HK-2 (cell line): Measurements from ENCODE around the gene PON1.

Experiments used
- DNase-seq: peaks from one replicate; pipeline ENCODE4 v3.0.0-alpha.2; 2018; ENCODE audit not compliant: unreplicated experiment

PON1 gene

GRCh38 chr7:95324431-95324830 lies at the start of gene PON1:
TSS of gene PON1 (minus strand) at chr7:95324532. CDS start at chr7:95324475, 57 bp downstream.
- DNase-seq = no peak

- DNase-seq = no peak
Measured at GRCh38 chr7:95373323-95373722, 49.0 kb upstream of the PON1 start.

GRCh38 chr7:95368235-95368634 lies 43.9 kb upstream of the PON1 start:
- no peak for DNase-seq

GRCh38 chr7:95367606-95368005 lies 43.3 kb upstream of the PON1 start:
- DNase-seq = no peak

DNA sequence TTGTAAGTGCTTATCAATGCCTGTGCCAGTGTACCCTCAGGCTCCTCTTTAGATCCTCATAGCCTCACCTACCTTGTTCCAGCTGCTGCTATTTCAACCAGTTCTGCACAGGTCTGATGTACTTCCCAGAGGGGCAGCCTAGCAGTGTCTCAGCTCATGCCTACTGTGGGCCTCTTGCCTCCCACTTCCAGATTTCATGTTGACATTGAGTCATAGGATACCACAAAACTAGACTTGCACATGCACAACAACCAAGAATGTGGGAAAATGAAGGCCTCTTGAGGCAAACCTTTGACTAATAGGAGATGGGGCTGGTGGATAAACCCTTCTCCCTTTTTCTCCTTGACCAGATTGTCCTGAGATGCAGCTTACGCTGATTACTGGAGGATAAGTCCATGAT lies 40.8 kb upstream of the PON1 start:
- DNase-seq = peak; percentile 29

DNA sequence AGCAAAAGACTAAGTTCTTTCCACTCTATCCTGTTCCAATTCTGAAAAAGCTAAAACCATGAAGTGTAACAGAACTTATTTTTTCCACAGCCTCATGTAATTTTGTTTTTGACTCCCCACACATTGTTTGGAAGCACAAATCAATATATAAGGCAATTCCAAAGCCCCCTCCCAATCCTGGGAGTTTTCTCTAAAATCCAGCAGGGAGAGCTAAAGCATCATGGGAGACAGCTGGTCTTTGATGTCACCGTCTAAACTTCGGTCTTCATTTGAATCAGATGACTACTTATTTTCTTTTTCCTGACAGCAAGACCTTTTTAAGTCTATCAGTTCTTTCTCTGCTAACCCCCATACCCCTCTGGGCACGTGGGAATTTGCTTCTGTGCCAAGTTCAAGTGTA lies 33.3 kb upstream of the PON1 start:
- DNase-seq = no peak

GRCh38 chr7:95342642-95343307 lies 18.4 kb upstream of the PON1 start:
- DNase-seq = no peak

DNA sequence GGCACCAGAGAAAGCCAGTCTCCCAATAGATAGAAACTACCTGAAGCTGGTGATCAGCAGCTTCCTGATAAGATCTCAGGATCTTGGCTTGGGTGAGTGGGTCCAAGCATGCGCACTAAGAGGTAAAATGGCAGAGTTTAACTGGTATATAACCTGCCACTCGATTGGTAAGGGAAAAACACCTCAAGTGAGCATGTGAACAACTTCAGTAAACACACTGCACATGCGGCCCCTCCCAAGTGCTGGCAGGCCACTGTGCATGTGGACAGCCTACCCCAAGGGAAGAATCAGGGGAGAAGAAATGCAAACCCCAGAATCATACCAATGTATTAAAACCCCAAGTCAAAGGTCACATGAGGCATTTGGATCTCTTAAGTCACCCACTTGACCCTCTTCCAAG lies 17.7 kb upstream of the PON1 start:
- no peak for DNase-seq

GRCh38 chr7:95340491-95340890 lies 16.2 kb upstream of the PON1 start:
- no peak for DNase-seq

DNA sequence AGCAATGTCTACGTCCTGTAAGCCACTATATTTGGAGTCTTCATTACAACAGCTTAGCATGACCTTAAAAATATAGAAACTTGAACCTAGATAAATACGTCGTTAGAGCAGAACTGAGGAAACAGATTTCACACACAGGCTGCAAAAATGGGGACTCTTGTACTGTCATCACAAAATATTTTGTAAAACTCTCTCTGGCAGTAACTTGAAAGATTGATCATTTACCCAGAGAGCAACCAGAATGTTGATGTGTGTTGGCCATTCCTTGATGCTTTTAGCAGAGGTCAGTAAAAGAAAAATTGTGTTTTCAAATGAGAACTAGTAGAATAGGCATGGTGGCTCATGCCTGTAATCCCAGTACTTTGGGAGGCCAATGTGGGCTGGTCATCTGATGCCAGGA lies 14.5 kb upstream of the PON1 start:
- DNase-seq = no peak

DNA sequence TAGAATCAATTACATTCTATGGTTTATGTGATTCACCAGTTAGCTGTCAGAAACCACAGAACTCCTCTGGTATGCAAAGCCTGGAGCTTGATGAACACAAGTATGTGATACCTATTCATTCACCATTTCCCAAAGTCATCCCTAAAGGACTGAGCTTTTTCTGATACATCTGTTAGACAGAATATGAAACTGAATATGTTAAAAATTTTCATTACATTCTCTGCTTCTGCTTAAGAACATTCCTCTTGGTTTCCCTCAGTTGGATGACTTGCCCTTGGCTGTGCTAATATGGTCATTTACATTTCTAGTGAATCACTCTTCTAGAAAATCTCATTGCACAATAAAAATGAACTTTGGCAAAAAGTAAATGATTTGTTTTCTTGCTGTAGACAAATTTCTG lies 10.8 kb upstream of the PON1 start:
- DNase-seq = no peak

DNA sequence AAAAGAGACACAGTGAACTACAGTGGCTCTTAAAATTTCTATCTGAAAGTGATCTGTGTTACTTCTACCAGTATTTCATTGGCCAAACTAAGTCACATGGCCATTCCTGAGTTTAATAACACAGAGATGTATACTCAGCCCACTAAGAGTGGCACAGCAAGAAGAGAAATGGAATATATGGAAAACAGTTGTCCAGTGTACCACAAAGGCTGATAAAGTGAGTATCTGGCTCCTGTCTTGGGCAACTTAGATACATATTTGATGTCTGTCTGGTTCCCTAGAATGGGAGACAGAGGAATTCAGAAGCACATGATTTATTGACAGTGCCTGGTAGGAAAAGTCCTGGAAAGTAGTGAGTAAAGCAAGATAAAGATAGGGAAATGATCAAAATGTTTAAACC lies 10.1 kb upstream of the PON1 start:
- DNase-seq = no peak

DNA sequence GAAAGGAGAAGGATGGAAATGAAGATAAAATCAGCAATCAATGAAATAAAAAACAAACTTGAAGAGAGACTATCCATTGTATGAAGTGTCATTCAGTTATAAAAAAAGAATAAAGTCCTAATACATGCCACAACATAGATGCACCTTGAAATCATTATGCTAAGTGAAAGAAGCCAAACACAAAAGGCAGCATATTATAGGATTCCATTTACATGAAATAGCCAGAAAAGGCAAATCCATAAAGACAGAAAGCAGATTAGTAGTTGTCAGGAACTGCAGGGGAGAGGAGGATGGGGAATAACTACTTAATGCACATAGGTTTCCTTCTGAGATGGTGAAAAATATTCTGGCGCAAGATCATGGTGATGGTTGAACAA lies 6.6 kb upstream of the PON1 start:
- DNase-seq = no peak

GRCh38 chr7:95330204-95330960 lies 6.0 kb upstream of the PON1 start:
- DNase-seq = no peak

GRCh38 chr7:95327356-95327755 lies 3.0 kb upstream of the PON1 start:
- DNase-seq = no peak

- DNase-seq = no peak
Measured at GRCh38 chr7:95323410-95324129, 762 bp downstream of the PON1 start.

DNA sequence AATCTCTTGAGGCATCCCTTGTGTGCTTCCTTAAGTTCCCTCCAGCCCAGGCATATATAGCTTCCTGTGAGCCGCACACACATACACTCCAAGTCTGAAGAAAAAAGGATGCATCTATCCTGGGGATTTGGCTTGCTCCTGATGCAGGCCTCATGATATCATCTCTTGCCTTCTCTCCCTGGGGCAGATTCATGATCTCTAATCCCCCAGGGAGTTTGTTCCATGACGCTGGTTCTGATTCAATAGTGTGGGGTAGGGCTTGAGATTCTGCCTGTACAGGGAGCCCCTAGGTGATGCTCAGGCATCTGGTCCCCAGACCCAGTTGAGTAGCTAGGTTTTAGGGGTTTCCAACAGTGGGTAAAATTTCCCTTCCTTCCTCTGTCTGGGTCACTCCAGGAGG lies 1.5 kb downstream of the PON1 start:
- DNase-seq = no peak

DNA sequence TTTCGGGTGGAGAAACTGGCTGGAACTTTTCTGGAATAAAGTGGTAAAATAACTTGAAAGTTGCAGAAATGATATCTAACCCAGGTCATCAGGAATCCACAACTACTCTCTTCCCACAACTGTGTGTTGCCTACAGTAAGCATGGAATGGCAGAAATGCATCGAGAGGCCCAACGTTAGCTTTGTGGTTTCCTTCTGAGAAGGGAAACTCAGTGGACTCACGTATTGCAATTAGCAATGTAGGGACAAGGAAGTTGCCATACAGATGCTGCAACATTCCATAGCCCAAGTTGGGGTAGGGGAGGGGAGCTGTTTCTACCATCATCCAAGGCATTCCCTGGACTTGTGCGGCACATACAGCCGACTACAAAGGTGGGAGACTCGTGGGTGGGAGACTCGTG lies 1.9 kb downstream of the PON1 start:
- no peak for DNase-seq

GRCh38 chr7:95321720-95322119 lies 2.6 kb downstream of the PON1 start:
- no peak for DNase-seq

- DNase-seq = no peak
Measured at GRCh38 chr7:95320651-95321050, 3.7 kb downstream of the PON1 start.

GRCh38 chr7:95319570-95319969 lies 4.8 kb downstream of the PON1 start:
- no peak for DNase-seq

DNA sequence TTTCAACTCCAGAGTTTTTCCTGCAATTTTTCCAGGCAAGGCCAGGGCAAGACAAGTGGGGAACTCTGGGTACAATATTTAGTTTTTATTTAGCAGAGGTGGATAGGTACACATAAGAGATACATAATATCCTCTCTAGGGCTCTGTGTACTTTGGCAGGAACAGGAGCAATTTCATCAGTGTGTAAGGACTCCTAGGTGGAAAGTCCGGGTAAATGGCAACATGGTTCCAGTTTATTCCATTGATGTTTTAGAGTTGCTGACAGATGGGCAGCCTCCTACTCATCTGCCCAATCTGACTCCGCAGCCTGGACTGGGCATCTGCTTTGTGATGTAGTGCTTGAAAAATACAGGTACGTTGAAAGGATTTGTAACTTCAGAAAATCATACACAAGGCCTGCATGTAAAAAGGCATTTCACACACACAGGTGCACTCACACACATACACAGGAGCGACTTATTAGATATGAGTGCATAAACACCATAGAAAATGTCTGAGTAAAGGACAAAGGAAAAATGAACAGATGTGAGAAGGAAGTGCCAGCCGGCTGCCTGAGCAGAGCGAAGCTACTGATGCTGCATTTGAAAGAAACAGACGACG lies 5.7 kb downstream of the PON1 start:
- DNase-seq = no peak

- no peak for DNase-seq
Measured at GRCh38 chr7:95317966-95318365, 6.4 kb downstream of the PON1 start.
